GM12891 (cell line): ENCODE data around the gene GFPT1.

Source experiments
- PAX5 ChIP-seq: IDR thresholded peaks from 2 replicates; pipeline ENCODE4 v1.6.1; 2011; ENCODE audit warnings: low read length, moderate library complexity, mild to moderate bottlenecking; ENCODE audit not compliant: insufficient read depth, severe bottlenecking
- POLR2A ChIP-seq: IDR thresholded peaks from 2 replicates; pipeline ENCODE4 v1.6.1; 2011; ENCODE audit warnings: low read depth, low read length, control low read depth
- POLR2AphosphoS5 ChIP-seq: IDR thresholded peaks from 2 replicates; pipeline ENCODE4 v1.6.1; 2011; ENCODE audit warnings: low read depth, low read length, control low read depth
- POU2F2 ChIP-seq: IDR thresholded peaks from 2 replicates; pipeline ENCODE4 v1.6.1; 2011; ENCODE audit warnings: low read depth, mild to moderate bottlenecking, control low read depth, low read length, moderate library complexity
- SPI1 ChIP-seq: IDR thresholded peaks from 2 replicates; pipeline ENCODE4 v1.6.1; 2011; ENCODE audit warnings: low read depth, low read length, control low read depth
- TAF1 ChIP-seq: IDR thresholded peaks from 2 replicates; pipeline ENCODE4 v1.6.1; 2011; ENCODE audit warnings: low read depth, low read length, control low read depth

DNA sequence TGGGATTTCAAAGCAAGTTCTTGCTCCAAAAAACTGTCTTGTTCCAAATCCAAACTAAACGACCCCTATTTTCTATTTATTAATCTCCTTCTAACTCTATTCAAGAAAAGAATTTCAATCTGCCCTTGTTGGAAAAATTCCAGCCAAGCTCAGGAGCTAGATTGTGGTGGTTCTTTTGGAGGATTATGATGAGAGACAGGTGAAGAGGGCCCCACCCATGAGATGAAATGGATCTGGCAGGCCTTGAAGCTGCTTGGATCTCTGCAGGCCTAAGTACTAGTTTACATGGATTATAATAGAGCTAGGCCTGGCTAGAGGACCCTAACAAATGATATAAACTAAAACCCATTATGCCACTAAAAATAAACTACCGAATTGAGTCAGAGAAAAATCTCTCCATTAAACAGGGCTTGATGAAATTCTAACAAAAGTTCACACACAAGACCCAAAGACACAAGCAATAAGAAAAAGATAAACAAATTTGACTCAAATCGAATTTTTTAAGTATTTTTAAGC lies 101.6 kb downstream of the GFPT1 start:
- TF ChIP-seq POLR2AphosphoS5 (no peak), POLR2A (no peak), TAF1 (no peak), PAX5 (no peak), SPI1 (no peak), POU2F2 (no peak)
